ENCODE results near the gene GRWD1.

DNA sequence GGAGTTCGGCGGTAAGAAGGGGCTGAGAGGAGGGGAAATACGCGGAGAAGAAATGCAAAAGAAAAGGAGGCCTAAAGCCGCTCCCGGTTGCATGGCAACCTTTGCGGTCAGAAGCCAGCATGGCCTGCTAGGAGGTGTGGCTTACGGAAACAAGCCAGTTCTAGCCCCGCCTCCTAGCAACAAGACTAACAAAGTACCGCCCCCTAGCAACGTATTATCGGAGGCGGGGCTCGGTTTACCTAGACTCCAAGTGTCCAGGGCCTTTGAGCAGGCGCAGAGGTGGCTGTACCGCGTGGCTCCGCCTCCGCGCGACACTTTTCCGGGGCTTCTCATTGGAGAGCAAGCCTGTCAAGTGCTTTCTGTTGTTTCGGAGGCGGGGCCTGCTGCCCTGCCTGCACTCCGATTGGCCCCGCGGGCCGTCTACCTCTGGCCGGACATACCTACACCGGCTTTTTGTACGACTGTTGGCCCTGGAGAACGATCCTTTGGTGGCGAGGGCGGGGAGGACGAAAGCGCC lies 23.0 kb downstream of the GRWD1 start:
- no peak for TF ChIP-seq CTCF (IDR thresholded peaks at IDR 0.05)
- TF ChIP-seq POLR2A (IDR thresholded peaks at IDR 0.05): no peak
- no peak for TF ChIP-seq POLR2AphosphoS5 (IDR thresholded peaks at IDR 0.05)
